CD4-positive, alpha-beta T cell treated with Interleukin-15 for 4 hours (primary cell): Measurements from ENCODE around the gene EMC8.

Experiments used
- DNase-seq: peaks from one replicate; pipeline ENCODE4 v3.0.0-alpha.2; 2020; ENCODE audit warnings: low spot score

EMC8 gene

DNA sequence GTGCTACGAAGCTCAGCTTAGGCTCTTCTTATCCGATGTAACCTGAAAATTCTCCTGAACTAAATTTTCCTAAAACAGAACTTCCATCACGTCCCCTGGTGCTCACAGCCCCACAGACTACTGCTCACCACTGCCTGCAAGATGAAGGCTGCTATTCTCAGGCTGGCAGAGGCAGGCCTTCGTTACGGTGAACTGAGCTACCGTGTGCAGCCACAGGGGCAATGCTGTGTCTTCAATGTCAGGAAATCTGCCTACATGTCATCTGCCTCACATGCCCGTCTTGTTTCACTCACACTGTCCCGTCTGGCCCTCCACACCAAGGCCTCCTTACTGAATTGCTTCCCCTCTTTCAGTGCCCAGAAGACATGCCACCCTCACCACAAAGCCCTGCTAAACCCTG is 15.9 kb downstream of the EMC8 start:
- no peak for DNase-seq

DNA sequence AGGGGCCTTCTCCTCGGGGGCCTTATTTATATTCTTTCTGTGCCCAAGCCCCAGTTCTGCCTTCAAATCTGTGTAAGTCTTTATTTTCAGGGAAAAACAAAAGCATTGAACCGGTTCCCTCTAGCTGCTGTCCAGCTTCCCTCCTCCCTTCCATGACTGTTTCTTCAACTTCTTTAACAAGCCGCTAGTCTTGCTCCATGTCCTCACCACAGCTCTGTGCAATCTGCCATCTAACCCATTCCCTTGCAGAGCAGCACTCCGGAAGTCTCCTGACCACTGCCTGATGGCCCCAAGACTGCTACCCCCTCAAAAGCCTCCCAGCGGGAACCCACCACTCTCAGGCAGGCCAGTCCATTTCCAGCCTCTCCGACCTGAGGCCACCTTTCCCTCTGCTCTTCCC is 16.9 kb downstream of the EMC8 start:
- no peak for DNase-seq

DNA sequence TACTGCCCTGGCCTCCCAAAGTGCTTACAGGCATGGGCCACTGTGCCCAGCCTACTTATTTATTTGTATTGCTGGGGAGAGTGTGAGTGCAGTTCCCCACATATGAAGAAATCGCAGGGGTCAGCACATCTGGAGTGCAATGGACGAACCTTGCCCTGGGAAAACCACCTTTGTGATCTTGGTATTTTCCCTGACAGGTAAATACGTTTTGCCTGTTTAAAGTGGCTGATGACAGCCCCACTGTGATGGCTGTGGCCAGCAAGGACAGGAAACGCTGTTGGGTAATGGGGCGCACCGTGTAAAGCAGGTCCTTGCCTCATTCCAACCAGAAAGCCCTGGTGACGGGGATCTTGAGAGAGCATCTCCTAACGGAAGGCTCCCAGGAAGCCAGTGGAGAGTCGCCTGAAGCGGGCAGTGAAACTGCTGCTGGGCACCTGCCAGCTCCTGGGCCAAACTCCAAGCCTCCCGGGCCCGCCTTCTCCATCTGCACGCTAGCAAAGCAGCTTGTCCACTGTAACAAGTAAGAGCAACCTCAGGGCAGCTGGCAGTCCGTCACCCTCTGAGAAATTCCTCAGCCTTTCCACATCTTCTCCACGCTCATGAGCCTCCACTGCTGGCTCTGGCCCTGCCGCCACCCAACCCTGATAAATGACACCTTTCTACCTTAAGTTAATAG is 17.5 kb downstream of the EMC8 start:
- no peak for DNase-seq

DNA sequence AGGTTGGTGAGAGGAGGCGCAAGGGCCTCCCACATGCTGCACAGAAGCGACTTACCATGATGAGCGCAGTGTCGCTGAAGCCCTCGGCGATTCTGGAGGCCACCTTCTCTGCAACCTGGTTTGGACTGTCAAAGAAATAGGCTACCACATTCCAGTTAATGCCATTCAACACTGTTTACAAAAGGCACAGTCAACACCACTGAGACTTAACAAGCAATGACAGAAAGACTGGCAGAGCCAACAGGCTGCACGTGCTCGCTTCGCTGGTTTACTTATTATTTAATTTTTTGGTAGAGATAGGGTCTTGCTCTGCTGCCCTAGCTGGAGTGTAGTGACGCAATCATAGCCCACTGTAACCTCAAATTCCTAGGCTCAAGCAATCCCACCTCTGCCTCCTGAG is 18.2 kb downstream of the EMC8 start:
- DNase-seq, result no peak

GRCh38 chr16:85780281-85780680 is 19.1 kb downstream of the EMC8 start:
- no peak for DNase-seq

- DNase-seq, result no peak
Observed at GRCh38 chr16:85778873-85779272, 20.5 kb downstream of the EMC8 start.

DNA sequence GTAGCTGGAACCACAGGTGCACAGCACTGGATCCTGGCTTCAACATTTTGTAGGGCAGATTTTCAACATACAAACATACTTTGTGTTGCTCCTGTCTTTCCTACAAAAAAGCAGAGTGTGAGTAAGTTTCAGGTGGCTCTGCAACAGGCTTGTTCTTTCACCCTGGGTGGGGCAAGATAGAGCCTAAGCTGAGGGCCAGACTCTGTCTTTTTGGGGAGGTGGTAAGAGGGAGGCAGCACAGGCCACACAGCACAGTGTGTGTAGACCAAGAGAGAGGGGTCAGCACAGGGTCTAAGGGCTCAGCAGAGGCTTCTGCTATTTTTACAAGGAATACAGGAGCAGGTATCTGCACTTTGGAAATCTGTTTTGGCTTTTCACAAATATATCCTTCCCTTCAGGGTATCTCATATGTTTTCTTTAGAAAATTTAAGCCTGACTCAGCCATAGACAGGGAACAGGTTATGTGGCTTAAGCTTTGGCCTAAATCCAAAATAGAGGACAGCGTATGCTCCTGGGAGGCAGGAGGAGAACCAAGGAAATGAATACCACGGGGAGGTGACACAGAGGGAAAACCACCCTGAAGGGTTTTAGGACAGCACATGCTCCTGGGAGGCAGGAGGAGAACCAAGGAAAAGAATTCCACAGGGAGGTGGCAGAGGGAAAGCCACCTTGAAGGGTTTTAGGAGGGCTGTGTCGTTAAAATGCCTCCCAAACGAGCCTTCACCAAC is 21.6 kb downstream of the EMC8 start:
- DNase-seq, result no peak

- DNase-seq, result no peak
Observed at GRCh38 chr16:85774811-85775210, 24.5 kb downstream of the EMC8 start.

DNA sequence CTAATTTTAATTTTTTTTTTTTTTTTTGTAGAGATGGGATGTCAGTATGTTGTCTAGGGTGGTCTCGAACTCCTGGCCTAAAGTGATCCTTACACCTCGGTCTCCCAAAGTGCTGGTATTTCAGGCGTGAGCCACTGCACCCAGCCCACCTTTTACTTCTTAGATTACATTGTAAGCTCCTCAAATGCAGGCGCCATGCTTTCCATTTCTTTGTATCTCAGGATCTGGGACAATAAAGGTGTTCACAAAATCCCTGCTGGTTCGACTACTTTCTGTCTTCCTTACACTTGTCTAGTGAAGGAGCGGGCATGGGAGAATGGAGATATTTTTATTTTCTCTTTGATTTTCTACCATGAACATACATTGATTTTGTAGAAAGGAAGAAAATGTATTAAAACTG is 25.2 kb downstream of the EMC8 start:
- DNase-seq, result no peak

DNA sequence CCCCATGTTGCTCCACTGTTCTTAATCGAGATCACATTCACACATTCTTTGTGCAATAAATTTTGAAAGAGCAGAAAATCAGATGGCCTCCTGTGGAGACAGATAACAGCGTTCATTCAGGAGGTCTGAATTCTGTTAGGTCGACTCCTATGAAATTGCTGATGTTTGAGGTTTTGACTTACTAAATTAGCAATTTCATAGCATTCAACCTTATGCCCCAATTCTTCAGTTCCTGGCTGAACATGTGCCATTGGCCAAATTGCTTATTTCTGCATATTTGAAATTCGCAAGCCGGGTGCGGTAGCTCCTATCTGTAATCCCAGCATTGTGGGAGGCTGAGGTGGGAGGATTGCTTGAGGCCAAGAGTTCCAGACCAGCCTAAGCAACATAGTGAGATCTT is 26.3 kb downstream of the EMC8 start:
- DNase-seq, result no peak

DNA sequence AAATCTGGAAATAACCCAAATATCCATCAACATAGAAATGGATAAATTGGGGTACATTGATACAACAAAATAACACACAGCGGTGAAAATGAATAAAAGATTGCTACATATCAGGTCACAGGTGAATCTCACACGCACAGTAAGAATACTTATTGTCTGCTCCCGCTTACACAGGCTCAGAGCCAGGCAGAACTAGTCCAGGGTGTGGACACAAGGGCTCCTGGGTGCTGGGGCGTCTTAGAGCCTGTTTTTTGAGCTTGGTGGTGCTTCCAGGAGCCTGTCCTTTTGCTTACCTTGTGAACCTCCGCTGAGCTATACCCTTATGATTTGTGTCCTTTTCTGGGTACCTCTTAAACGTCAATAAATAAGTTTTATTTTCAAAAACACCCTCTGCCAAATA is 28.6 kb downstream of the EMC8 start:
- no peak for DNase-seq

DNA sequence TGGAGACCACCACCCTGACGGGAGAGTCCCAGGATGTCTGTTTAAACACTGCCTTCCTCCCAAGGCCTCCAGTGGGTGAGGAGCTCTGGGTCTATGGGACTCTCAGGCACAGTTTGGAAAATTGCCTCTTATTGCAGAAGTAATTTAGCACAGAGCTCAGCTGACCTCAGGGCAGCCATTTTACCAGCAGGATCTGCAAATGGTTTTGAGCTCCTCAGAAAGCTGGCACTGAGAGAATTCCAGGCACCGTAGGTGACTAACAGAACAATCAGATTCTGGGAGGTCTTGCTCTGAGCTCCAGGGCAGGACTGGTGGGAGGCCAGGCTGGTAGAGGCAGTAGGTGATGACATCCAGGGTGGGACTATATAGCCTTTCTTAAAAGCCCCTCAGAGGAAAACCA is 31.1 kb downstream of the EMC8 start:
- no peak for DNase-seq

DNA sequence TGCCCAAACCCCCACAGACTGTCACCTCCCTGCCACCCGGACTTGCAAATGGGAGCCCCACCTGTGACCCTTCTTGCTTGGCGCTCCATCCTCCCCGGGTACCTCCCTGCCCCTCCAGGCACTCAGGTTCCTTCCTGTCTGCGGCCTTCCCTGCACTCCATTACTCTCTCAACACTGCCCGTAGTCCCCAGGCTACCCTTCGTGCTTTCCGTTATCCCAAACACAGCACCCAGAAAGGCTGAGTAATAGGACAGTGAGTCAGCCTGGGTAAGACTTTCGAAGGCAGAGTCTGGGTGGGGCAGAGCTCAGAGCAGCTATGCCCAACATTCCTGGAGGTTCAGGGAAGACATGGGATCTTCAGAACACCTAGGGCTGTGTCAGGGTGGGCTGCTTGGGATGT is 31.8 kb downstream of the EMC8 start:
- DNase-seq, result no peak

- no peak for DNase-seq
Observed at GRCh38 chr16:85765767-85766166, 33.6 kb downstream of the EMC8 start.

DNA sequence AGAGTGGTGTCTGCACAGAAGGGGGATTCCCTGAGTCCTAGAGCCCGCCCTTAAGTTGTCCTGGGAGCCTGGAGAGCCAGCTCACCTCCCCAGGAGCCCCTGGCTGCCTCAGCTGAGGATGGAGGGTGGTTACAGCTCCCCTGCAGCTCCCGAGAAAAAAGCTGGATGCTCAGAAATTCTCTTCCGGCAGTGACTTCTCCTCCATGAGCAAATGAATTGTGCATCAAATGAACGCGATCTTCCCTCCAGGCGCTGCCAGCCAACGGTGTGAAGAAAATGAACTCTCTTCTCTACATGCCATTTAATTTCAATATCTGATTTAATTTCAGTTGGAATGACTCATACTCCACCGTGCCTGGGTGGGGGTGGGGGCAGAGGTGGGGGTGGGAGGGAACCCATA is 34.1 kb downstream of the EMC8 start:
- no peak for DNase-seq

GRCh38 chr16:85763616-85764015 is 35.7 kb downstream of the EMC8 start:
- DNase-seq, result no peak

- DNase-seq, result no peak
Observed at GRCh38 chr16:85762970-85763369, 36.4 kb downstream of the EMC8 start.

DNA sequence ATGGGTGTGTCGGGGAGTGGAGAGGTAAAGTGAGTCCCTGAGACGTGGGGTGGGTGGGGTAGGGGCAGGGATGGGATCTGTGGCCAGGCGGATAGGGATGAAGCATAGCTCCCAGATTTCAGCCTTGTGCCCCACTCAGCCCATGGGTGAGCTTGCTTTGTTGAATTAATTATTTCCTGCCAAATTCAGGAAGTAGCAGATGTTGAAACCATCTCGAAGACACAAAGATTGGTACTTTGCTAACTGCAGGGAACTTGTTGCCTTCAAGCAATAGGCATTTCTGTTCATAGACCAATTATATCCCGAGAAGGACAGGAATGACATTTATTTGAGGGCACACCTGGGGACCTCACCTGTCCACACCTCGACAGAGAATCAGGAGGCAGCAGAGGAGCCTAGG is 37.5 kb downstream of the EMC8 start:
- DNase-seq, result no peak

DNA sequence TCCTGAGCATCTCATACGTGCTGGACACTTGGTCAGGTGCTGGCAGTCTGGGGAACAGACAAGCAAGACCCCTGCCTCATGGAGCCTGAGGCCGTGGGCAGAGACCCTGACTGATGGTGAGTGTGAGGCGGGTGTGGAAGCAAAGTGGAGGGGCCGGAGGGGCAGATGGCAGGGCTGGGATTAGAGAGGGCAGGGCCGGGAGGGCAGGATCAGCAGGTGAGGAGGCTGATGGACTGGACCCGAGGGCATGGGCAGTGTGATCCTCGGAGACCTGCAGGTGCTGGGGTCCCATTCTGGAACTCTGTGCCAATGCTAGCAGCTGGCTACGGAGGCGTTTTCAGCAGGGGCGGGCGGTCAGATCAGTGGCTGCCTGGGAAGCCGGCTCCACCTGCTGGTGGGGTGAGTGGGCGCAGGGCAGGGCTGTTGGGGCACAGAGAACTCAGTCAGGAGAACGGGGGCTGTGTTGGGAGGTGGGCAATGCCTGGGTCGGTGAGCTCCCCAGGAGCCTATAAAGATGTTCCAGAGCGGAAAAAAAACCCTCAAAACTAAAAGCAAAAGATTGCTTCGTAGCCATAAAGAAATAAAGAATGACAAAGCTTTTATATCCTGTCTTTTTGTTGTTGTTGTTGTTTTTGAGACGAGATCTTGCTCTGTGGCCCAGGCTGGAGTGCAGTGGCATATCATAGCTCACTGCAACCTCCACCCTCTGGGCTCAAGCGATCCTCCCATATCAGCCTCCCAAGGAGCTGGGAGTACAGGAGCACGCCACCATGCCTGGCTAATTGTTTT is 39.5 kb downstream of the EMC8 start:
- DNase-seq, result no peak

DNA sequence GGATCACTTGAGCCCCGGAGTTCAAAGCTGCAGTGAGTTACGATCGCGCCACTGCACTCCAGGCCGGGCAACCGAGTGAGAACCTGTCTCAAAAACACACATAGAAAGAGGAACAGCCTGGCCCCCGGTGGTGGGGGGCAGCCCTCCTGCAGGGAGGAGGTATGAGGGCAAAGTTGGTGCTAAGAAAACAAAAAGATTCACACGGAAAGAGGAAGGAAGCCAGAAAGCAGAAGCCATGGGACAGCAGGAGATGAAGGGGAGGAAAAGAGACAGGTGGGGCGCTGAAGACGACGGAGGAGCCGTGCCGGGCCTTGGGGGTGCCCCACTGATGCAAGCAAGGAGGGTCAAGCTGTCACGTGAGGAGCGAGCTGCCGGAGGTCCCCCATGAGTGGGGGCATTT is 40.2 kb downstream of the EMC8 start:
- DNase-seq, result no peak

GRCh38 chr16:85757341-85757822 is 42.0 kb downstream of the EMC8 start:
- no peak for DNase-seq

DNA sequence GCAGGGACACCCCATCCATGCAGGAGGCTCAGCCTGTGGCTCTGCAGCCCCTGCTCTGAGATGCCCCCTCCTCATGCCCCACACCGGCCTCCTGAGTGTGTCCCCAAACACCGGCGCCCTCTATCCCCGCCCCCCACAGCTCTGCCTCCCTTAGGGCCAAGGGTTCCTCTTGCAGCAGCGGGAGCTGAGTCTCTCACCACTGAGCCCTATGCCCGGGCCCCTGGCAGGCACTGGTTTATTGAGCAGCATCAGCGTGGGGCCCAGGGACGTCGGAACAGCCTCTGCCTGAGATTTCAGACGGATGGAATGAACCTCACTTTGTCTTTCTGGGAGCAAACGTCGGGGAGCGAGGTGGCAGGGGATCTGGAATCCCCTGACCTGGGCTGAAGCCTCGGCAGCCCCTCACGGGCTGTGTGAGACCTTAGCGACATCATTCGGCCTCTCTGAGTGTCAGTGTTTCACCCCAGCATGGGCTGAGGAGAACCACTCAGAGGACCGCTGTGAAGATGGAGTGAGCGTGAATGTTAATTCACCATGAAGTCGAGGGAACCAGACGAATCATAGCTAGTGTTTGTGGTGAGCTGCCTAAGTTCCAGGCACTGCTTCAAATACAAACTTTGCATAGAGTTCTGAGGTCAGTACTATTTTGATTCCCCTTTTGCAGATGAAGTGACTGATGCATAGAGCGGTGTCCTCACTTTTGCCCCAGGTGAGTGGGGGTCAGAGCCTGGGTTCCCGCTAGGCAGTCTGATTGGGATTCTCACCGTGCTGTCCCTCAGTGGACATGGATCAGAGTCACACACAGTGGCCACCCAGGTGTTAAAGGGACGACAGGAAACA is 43.2 kb downstream of the EMC8 start:
- DNase-seq, result no peak
